ENCODE results near the gene CR1L. TPM values are rescaled to one million over a fixed set of nuclear protein-coding genes. Genes with fewer than 3 reads are reported as not detected.
"Not testable (repeated sequence)": the region's sequence is repeated elsewhere in the genome, so short reads cannot be mapped to it uniquely, and the experiment has no call there.

The CR1L gene
- total RNA-seq, 4 donors from 2014 or later = not detected

DNA sequence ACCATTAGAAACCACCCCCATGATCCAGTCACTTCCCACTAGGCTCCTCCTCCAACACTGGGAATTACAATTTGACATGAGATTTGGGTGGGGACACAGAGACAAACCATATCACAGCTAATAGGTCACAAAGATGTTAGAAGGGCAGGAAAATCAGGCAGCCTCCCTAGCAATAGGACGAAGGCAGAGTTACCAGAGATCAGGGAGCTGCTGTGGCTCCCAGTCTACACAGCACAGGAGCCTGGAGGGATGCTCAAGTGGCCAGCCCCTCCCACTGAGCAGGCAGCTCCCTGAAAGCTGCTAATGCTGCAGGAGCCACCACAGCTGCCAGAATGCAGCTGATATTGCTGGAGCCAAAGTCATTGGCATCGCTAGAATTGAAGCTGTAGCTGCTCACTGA, 51.0 kb downstream of the CR1L start:
- no peak for ATAC-seq
- 29% methylated on average over 1 of the region's 2 CpGs; no CpG with 5 or more reads in 1 of the 2 donors for WGBS, 2 donors (ENCODE audit: low coverage in 1 of 2)

DNA sequence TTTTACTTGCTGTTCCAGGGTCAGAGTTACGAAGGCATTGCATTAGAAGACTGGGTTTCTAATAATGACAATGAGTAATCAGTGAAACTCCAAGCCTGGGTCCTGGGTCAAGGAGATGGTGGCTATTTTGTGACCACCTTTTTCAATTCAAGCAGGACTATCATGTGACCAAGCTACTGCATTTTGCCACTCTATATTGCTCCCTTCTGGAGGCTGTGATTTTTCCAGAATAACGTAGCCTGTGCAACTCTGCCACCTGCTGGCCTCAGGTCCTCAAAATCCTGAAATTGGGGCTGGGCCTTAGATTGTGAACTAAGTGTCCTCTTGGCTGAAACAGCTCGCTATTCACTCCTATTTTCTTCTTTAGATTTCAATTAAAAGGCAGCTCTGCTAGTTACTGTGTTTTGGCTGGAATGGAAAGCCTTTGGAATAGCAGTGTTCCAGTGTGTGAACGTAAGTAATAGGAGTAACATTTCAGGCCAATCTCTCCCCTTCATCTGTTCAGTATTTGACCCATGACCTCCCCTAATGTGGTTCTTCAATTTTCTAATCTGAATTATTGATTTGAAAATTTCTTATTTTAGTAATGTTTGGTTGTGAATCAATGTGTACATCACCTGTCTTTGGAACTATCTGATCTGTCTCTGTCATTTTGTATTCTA, 54.0 kb downstream of the CR1L start:
- WGBS, 2 donors (ENCODE audit: low coverage in 1 of 2) = 22 to 41% methylated on average over 3 to 4 of the region's 4 CpGs
- no peak overlapping the region for H3K4me3 ChIP-seq
- no peaks in the 10 kb centered on the region for H3K4me1 ChIP-seq
- H3K9me3 ChIP-seq = no peaks in the 10 kb centered on the region
- H3K36me3 ChIP-seq = no peaks in the 10 kb centered on the region
- H3K27ac ChIP-seq = no peak overlapping the region
- TF ChIP-seq, protein P1, sequence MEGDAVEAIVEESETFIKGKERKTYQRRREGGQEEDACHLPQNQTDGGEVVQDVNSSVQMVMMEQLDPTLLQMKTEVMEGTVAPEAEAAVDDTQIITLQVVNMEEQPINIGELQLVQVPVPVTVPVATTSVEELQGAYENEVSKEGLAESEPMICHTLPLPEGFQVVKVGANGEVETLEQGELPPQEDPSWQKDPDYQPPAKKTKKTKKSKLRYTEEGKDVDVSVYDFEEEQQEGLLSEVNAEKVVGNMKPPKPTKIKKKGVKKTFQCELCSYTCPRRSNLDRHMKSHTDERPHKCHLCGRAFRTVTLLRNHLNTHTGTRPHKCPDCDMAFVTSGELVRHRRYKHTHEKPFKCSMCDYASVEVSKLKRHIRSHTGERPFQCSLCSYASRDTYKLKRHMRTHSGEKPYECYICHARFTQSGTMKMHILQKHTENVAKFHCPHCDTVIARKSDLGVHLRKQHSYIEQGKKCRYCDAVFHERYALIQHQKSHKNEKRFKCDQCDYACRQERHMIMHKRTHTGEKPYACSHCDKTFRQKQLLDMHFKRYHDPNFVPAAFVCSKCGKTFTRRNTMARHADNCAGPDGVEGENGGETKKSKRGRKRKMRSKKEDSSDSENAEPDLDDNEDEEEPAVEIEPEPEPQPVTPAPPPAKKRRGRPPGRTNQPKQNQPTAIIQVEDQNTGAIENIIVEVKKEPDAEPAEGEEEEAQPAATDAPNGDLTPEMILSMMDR (IDR thresholded peaks at IDR 0.05) = peak; percentile 35 to 68 (median 47)
- TF ChIP-seq POLR2AphosphoS5 (IDR thresholded peaks at IDR 0.05) = no peak
- ATAC-seq = peak; percentile 51
- H3K27me3 ChIP-seq = no peaks in the 10 kb centered on the region

More for the DNA sequence above, 51.0 kb downstream of the CR1L start:
- H3K36me3 ChIP-seq = no peaks in the 10 kb centered on the region
- no peaks in the 10 kb centered on the region for H3K27me3 ChIP-seq
- H3K4me3 ChIP-seq = no peak overlapping the region
- H3K9me3 ChIP-seq = no peaks in the 10 kb centered on the region
- TF ChIP-seq POLR2AphosphoS5 (IDR thresholded peaks at IDR 0.05) (no peak), POLR2A (IDR thresholded peaks at IDR 0.05) (no peak), EP300 (IDR thresholded peaks at IDR 0.05) (no peak)
- TF ChIP-seq, protein P1 (IDR thresholded peaks at IDR 0.05) = no peak
- no peaks in the 10 kb centered on the region for H3K4me1 ChIP-seq
- no peak overlapping the region for H3K27ac ChIP-seq

DNA sequence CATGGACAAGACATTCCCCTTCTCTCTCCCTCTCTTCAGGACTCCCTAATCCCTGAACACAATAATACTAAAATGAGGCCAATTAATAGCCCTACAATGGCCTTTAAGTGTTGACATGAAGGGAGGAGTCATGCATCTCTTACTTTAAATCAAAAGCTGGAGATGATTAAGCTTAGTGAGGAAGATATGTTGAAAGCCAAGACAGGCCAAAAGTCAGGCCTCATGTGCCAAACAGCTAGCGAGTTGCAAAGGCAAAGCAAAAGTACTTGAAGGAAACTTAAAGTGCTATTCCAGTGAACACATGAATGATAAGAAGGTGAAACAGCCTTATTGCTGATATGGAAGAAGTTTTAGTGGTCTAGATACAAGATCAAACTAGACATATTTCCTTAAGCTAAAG, 57.4 kb downstream of the CR1L start:
- no peaks in the 10 kb centered on the region for H3K9me3 ChIP-seq
- H3K36me3 ChIP-seq = no peaks in the 10 kb centered on the region
- no peaks in the 10 kb centered on the region for H3K4me1 ChIP-seq
- 60 to 88% methylated on average over 1 of the region's 1 CpG for WGBS, 2 donors (ENCODE audit: low coverage in 1 of 2)
- H3K27ac ChIP-seq = no peak overlapping the region
- no peaks in the 10 kb centered on the region for H3K27me3 ChIP-seq
- H3K4me3 ChIP-seq = no peak overlapping the region
- ATAC-seq = no peak
- no peak for TF ChIP-seq EP300 (IDR thresholded peaks at IDR 0.05)
- TF ChIP-seq, protein P1 (IDR thresholded peaks at IDR 0.05) = no peak
- TF ChIP-seq POLR2A (IDR thresholded peaks at IDR 0.05) = no peak
- TF ChIP-seq POLR2AphosphoS5 (IDR thresholded peaks at IDR 0.05) = no peak

DNA sequence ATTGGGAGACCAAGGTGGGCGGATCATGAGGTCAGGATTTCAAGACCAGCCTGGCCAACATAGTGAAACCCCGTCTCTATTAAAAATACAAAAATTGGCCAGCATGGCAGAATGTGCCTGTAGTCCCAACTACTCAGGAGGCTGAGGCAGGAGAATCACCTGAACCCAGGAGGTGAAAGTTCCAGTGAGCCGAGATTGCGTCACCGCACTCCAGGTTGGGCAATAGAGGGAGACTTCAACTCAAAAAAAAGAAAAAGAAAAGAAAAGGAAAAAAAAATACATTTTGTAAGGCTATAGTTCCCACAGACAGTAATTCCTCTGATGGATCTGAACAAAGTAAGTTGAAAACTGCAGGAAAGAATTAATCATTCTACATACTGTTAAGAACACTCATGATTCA, 58.8 kb downstream of the CR1L start:
- WGBS, 2 donors (ENCODE audit: low coverage in 1 of 2) = 58 to 93% methylated on average over 2 to 3 of the region's 5 CpGs
- Histone ChIP-seq H3K9me3 (no peaks in the 10 kb centered on the region), H3K27ac (no peak overlapping the region), H3K4me3 (no peak overlapping the region), H3K27me3 (no peaks in the 10 kb centered on the region), H3K4me1 (no peaks in the 10 kb centered on the region), H3K36me3 (no peaks in the 10 kb centered on the region)
- no peak for ATAC-seq
- TF ChIP-seq POLR2AphosphoS5 (IDR thresholded peaks at IDR 0.05) = no peak
- no peak for TF ChIP-seq EP300 (IDR thresholded peaks at IDR 0.05)
- TF ChIP-seq, protein P1 (IDR thresholded peaks at IDR 0.05) = no peak
- no peak for TF ChIP-seq POLR2A (IDR thresholded peaks at IDR 0.05)

DNA sequence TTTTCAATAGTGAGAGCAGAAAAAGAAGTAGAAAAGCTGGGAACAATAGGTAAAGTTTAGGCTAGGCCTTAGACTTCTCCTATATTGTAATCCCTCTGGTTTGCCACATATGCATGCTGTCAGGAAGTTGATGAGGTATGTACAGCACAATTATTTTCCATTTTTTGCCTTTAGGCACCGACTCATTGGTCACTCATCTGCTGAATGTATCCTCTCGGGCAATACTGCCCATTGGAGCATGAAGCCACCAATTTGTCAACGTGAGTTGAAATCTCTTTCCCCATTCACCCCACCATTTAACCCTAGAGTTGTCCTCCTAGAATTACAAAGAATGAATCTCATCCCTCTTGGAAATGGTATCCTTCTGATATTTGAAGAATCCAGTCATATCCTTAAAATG, 63.1 kb downstream of the CR1L start:
- H3K27ac ChIP-seq, H3K9me3 ChIP-seq, H3K36me3 ChIP-seq, H3K4me3 ChIP-seq, H3K27me3 ChIP-seq, H3K4me1 ChIP-seq, ATAC-seq: not testable (repeated sequence)
- 64 to 69% methylated on average over 3 of the region's 3 CpGs for WGBS, 2 donors (ENCODE audit: low coverage in 1 of 2)

All from gastroesophageal sphincter (tissue), 4 donors.